Osteoblast (primary cell): ENCODE measurements around the gene EHF. TPM values are rescaled to one million over a fixed set of nuclear protein-coding genes. Genes with fewer than 3 reads are reported as not detected.

Experiments used
- DNase-seq: peaks from one replicate; pipeline ENCODE4 v3.0.0; 2011; ENCODE audit warnings: low spot score, mixed read lengths; ENCODE audit not compliant: insufficient read length; ENCODE audit errors: missing footprints
- H2AFZ ChIP-seq: 2 replicates; pipeline ENCODE4 v1.6.0; 2011; ENCODE audit warnings: mild to moderate bottlenecking, low read length
- H3K27ac ChIP-seq: 2 replicates; pipeline ENCODE4 v1.5.1; 2011; ENCODE audit warnings: mild to moderate bottlenecking, low read depth, low read length, moderate library complexity
- H3K27me3 ChIP-seq: 2 replicates; pipeline ENCODE4 v1.6.0; 2012; ENCODE audit warnings: mild to moderate bottlenecking, control low read depth, inconsistent platforms, low read length, moderate library complexity; ENCODE audit not compliant: insufficient read depth
- H3K36me3 ChIP-seq: 2 replicates; pipeline ENCODE4 v1.5.1; 2011; ENCODE audit warnings: mild to moderate bottlenecking, low read length, control low read depth, moderate library complexity; ENCODE audit not compliant: insufficient read depth
- H3K4me1 ChIP-seq: 2 replicates; pipeline ENCODE4 v1.5.1; 2011; ENCODE audit warnings: mild to moderate bottlenecking, low read length, control low read depth, moderate library complexity; ENCODE audit not compliant: insufficient read depth
- H3K4me2 ChIP-seq: 2 replicates; pipeline ENCODE4 v1.6.0; 2011; ENCODE audit warnings: mild to moderate bottlenecking, low read length; ENCODE audit not compliant: insufficient read depth
- H3K4me3 ChIP-seq: fragments of 200-600 bp; sonication (generic); 3 replicates; pipeline ENCODE4 v1.5.1; 2012; ENCODE audit warnings: mild to moderate bottlenecking, low read length, inconsistent platforms; ENCODE audit not compliant: insufficient read depth
- H3K79me2 ChIP-seq: 2 replicates; pipeline ENCODE4 v1.6.0; 2012; ENCODE audit warnings: mild to moderate bottlenecking, low read length, control low read depth, inconsistent platforms; ENCODE audit not compliant: insufficient read depth
- H3K9me3 ChIP-seq: 2 replicates; pipeline ENCODE4 v1.5.1; 2011; ENCODE audit warnings: low read depth, low read length, control low read depth
- H4K20me1 ChIP-seq: 2 replicates; pipeline ENCODE4 v1.6.0; 2012; ENCODE audit warnings: mild to moderate bottlenecking, low read length, control low read depth; ENCODE audit not compliant: insufficient read depth
- CTCF ChIP-seq: IDR thresholded peaks from 2 replicates; pipeline ENCODE4 v1.5.1; 2011; ENCODE audit warnings: mild to moderate bottlenecking, low read depth, low read length, moderate library complexity; ENCODE audit errors: extremely low read depth
- total RNA-seq: library from RNA; depleted of rRNA; stranded (reverse); fragments of >200 nt; gene quantifications from 2 replicates; pipeline ENCODE4 v1.2.3, GENCODE V29; 2012

Gene EHF
- total RNA-seq, 1 donor: not detected

GRCh38 chr11:34599406-34599945 is 21.4 kb upstream of the EHF start:
- peak; percentile 92 for DNase-seq
- H3K9me3 ChIP-seq: no peaks in the 10 kb centered on the region
- H3K27ac ChIP-seq: peak overlapping the region; percentile 65
- no peak overlapping the region for H2AFZ ChIP-seq
- H3K4me1 ChIP-seq: peaks cover 25% of the 10 kb centered on the region
- H3K27me3 ChIP-seq: no peaks in the 10 kb centered on the region
- no peaks in the 10 kb centered on the region for H3K79me2 ChIP-seq
- H3K36me3 ChIP-seq: no peaks in the 10 kb centered on the region
- peak overlapping the region; percentile 58 for H3K4me2 ChIP-seq
- TF ChIP-seq CTCF: no peak
- no peaks in the 10 kb centered on the region for H4K20me1 ChIP-seq
- peak overlapping the region; percentile 25 for H3K4me3 ChIP-seq

GRCh38 chr11:34600339-34601084 is 20.4 kb upstream of the EHF start:
- H3K27ac ChIP-seq: peak overlapping the region; percentile 65
- no peaks in the 10 kb centered on the region for H4K20me1 ChIP-seq
- no peak for DNase-seq
- no peaks in the 10 kb centered on the region for H3K9me3 ChIP-seq
- H3K4me2 ChIP-seq: peak overlapping the region; percentile 58
- no peak for TF ChIP-seq CTCF
- H3K4me3 ChIP-seq: no peak overlapping the region
- H2AFZ ChIP-seq: no peak overlapping the region
- H3K4me1 ChIP-seq: peaks cover 25% of the 10 kb centered on the region
- H3K36me3 ChIP-seq: no peaks in the 10 kb centered on the region
- H3K79me2 ChIP-seq: no peaks in the 10 kb centered on the region
- no peaks in the 10 kb centered on the region for H3K27me3 ChIP-seq

GRCh38 chr11:34601085-34601444 is 19.8 kb upstream of the EHF start:
- no peaks in the 10 kb centered on the region for H3K9me3 ChIP-seq
- H3K36me3 ChIP-seq: no peaks in the 10 kb centered on the region
- no peak for DNase-seq
- H3K79me2 ChIP-seq: no peaks in the 10 kb centered on the region
- H3K4me1 ChIP-seq: peaks cover 25% of the 10 kb centered on the region
- no peaks in the 10 kb centered on the region for H4K20me1 ChIP-seq
- no peaks in the 10 kb centered on the region for H3K27me3 ChIP-seq
- H3K4me2 ChIP-seq: no peak overlapping the region
- TF ChIP-seq CTCF: no peak
- no peak overlapping the region for H3K4me3 ChIP-seq
- H2AFZ ChIP-seq: no peak overlapping the region
- H3K27ac ChIP-seq: no peak overlapping the region

GRCh38 chr11:34601609-34602008 is 19.3 kb upstream of the EHF start:
- no peak for TF ChIP-seq CTCF
- H3K4me2 ChIP-seq: no peak overlapping the region
- no peak overlapping the region for H3K4me3 ChIP-seq
- H2AFZ ChIP-seq: no peak overlapping the region
- peaks cover 25% of the 10 kb centered on the region for H3K4me1 ChIP-seq
- H4K20me1 ChIP-seq: no peaks in the 10 kb centered on the region
- H3K9me3 ChIP-seq: no peaks in the 10 kb centered on the region
- H3K36me3 ChIP-seq: no peaks in the 10 kb centered on the region
- H3K79me2 ChIP-seq: no peaks in the 10 kb centered on the region
- no peak for DNase-seq
- H3K27me3 ChIP-seq: no peaks in the 10 kb centered on the region
- H3K27ac ChIP-seq: no peak overlapping the region
